ENCODE results near the gene PPP1CA.

PPP1CA gene

GRCh38 chr11:67375320-67376055 is 26.2 kb downstream of the PPP1CA start:
- H3K4me2 ChIP-seq (ENCODE audit: low read length): no peak overlapping the region
- H3K4me1 ChIP-seq: no peaks in the 10 kb centered on the region
- H2AFZ ChIP-seq: no peak overlapping the region
- TF ChIP-seq CTCF (IDR thresholded peaks at IDR 0.05): no peak
- no peaks in the 10 kb centered on the region for H3K79me2 ChIP-seq
- H3K27ac ChIP-seq: no peak overlapping the region
- no peaks in the 10 kb centered on the region for H3K9me3 ChIP-seq (ENCODE audit: control insufficient read depth, low read length)
- H3K36me3 ChIP-seq (ENCODE audit: control insufficient read depth, insufficient read depth, low read length): no peaks in the 10 kb centered on the region
- no peak overlapping the region for H3K9ac ChIP-seq
- H3K4me3 ChIP-seq (ENCODE audit: low read depth, low read length): no peak overlapping the region
- no peaks in the 10 kb centered on the region for H3K27me3 ChIP-seq (ENCODE audit: control insufficient read depth, insufficient read depth, low read length)

GRCh38 chr11:67374571-67375281 is 26.9 kb downstream of the PPP1CA start:
- no peak overlapping the region for H3K4me2 ChIP-seq (ENCODE audit: low read length)
- no peak overlapping the region for H3K27ac ChIP-seq
- no peaks in the 10 kb centered on the region for H3K27me3 ChIP-seq (ENCODE audit: control insufficient read depth, insufficient read depth, low read length)
- no peak for TF ChIP-seq CTCF (IDR thresholded peaks at IDR 0.05)
- no peaks in the 10 kb centered on the region for H3K79me2 ChIP-seq
- H3K4me3 ChIP-seq (ENCODE audit: low read depth, low read length): no peak overlapping the region
- H3K9me3 ChIP-seq (ENCODE audit: control insufficient read depth, low read length): no peaks in the 10 kb centered on the region
- no peaks in the 10 kb centered on the region for H3K36me3 ChIP-seq (ENCODE audit: control insufficient read depth, insufficient read depth, low read length)
- no peak overlapping the region for H2AFZ ChIP-seq
- no peak overlapping the region for H3K9ac ChIP-seq
- no peaks in the 10 kb centered on the region for H3K4me1 ChIP-seq

GRCh38 chr11:67373648-67374570 is 27.7 kb downstream of the PPP1CA start:
- Histone ChIP-seq H3K4me3 (ENCODE audit: low read depth, low read length) (peak overlapping the region; percentile 53), H3K4me2 (ENCODE audit: low read length) (peak overlapping the region; percentile 69), H3K79me2 (no peaks in the 10 kb centered on the region), H3K27me3 (ENCODE audit: control insufficient read depth, insufficient read depth, low read length) (no peaks in the 10 kb centered on the region), H3K4me1 (no peaks in the 10 kb centered on the region), H2AFZ (no peak overlapping the region), H3K27ac (no peak overlapping the region), H3K9me3 (ENCODE audit: control insufficient read depth, low read length) (no peaks in the 10 kb centered on the region), H3K9ac (no peak overlapping the region), H3K36me3 (ENCODE audit: control insufficient read depth, insufficient read depth, low read length) (no peaks in the 10 kb centered on the region)
- TF ChIP-seq CTCF (IDR thresholded peaks at IDR 0.05): peak; percentile 26

GRCh38 chr11:67372993-67373647 is 28.5 kb downstream of the PPP1CA start, which contains the start of gene CLCF1:
TSS of gene CLCF1 (minus strand) at chr11:67373598. CDS start at chr11:67373539, 59 bp downstream.
- no peaks in the 10 kb centered on the region for H3K9me3 ChIP-seq (ENCODE audit: control insufficient read depth, low read length)
- no peak within 1 kb of the TSS for H3K27ac ChIP-seq
- H3K79me2 ChIP-seq: no peaks in the 10 kb centered on the region
- peak within 1 kb of the TSS; percentile 69 for H3K4me2 ChIP-seq (ENCODE audit: low read length)
- H3K9ac ChIP-seq: no peak within 1 kb of the TSS
- no peak for TF ChIP-seq CTCF (IDR thresholded peaks at IDR 0.05)
- H3K4me1 ChIP-seq: no peaks in the 10 kb centered on the region
- H2AFZ ChIP-seq: peak within 1 kb of the TSS; percentile 48
- peak within 1 kb of the TSS; percentile 53 for H3K4me3 ChIP-seq (ENCODE audit: low read depth, low read length)
- no peaks in the 10 kb centered on the region for H3K36me3 ChIP-seq (ENCODE audit: control insufficient read depth, insufficient read depth, low read length)
- H3K27me3 ChIP-seq (ENCODE audit: control insufficient read depth, insufficient read depth, low read length): no peaks in the 10 kb centered on the region

Data from parathyroid adenoma (tissue), 2 donors.